NOMO-1 (cell line): ENCODE results near the gene MYMK.

Experiments used
- DNase-seq, 2 experiments: peaks; one replicate each; lab custom pipeline; 2025; ENCODE audit not compliant: unreplicated experiment in 2 of 2; lab: John Stamatoyannopoulos, UW

The MYMK gene

GRCh38 chr9:133489253-133490190, 35.2 kb downstream of the MYMK start:
- no peak for DNase-seq

- DNase-seq, result no peak
These were observed 36.0 kb downstream of the MYMK start for GRCh38 chr9:133488686-133489252.

GRCh38 chr9:133487331-133487725, 37.4 kb downstream of the MYMK start:
- DNase-seq, result no peak

GRCh38 chr9:133485531-133486260, 39.1 kb downstream of the MYMK start:
- DNase-seq, result peak; percentile 51 to 55

- DNase-seq, result no peak
These were observed 39.9 kb downstream of the MYMK start for GRCh38 chr9:133484671-133485437.

- no peak for DNase-seq
These were observed 41.1 kb downstream of the MYMK start for GRCh38 chr9:133483611-133484010.

GRCh38 chr9:133478851-133479711, 45.7 kb downstream of the MYMK start, which contains the start of gene SLC2A6:
Gene SLC2A6, minus strand, starts transcription at chr9:133479099. Its CDS starts 40 bp downstream, at chr9:133479059.
- DNase-seq, result peak; percentile 84 to 85

- peak; percentile 44 to 62 for DNase-seq
These were observed 46.5 kb downstream of the MYMK start for GRCh38 chr9:133477992-133478850.

- DNase-seq, result no peak
These were observed 47.3 kb downstream of the MYMK start for GRCh38 chr9:133477461-133477860.

- DNase-seq, result no peak
These were observed 47.8 kb downstream of the MYMK start for GRCh38 chr9:133476941-133477340.

- DNase-seq, result peak; percentile 16 to 44
These were observed 48.5 kb downstream of the MYMK start for GRCh38 chr9:133476036-133476931.

- DNase-seq, result no peak
These were observed 49.3 kb downstream of the MYMK start for GRCh38 chr9:133475292-133476012.

- no peak for DNase-seq
These were observed 49.9 kb downstream of the MYMK start for GRCh38 chr9:133474853-133475252.

- no peak for DNase-seq
These were observed 50.5 kb downstream of the MYMK start for GRCh38 chr9:133474215-133474614.

- no peak for DNase-seq
These were observed 51.0 kb downstream of the MYMK start for GRCh38 chr9:133473743-133474142.

GRCh38 chr9:133472753-133473378, 51.9 kb downstream of the MYMK start:
- DNase-seq, result no peak

- no peak for DNase-seq
These were observed 52.5 kb downstream of the MYMK start for GRCh38 chr9:133472277-133472645.
